OCI-LY1 (cell line): ENCODE data around the gene PGBD2.

ENCODE experiments used
- EZH2 ChIP-seq: fragments of 200-600 bp; sonication (generic), shearing (Covaris generic); IDR thresholded peaks from 2 replicates; pipeline ENCODE4 v1.8.0; 2017; ENCODE audit warnings: borderline replicate concordance, mixed run types, mild to moderate bottlenecking, antibody characterized with exemption, low read length, moderate library complexity, mixed read lengths
- TF ChIP-seq, protein P1 (sequence below): fragments of 200-600 bp; sonication (generic), shearing (Covaris generic); IDR thresholded peaks from 2 replicates; pipeline ENCODE4 v1.5.1; 2017; ENCODE audit warnings: mild to moderate bottlenecking, antibody characterized with exemption, low read length, moderate library complexity, mixed read lengths

DNA sequence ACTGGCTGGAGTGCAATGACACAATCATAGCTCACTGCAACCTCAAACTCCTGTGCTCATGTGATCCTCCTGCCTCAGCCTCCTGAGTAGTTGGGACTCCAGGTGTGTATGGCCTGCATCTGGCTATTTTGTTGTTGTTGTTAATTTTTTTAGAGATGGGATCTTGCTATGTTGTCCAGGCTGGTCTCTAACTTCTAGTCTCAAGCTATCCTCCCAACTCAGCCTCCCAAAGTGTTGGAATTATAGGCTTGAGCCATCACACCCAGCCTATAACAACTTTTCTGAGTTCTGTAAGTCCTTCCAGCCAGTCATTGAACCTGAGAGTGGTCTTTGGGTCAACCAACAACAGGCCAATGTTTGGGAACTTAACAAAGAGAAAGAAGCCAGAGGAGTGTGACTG, 11.2 kb upstream of the PGBD2 start:
- TF ChIP-seq, protein P1, sequence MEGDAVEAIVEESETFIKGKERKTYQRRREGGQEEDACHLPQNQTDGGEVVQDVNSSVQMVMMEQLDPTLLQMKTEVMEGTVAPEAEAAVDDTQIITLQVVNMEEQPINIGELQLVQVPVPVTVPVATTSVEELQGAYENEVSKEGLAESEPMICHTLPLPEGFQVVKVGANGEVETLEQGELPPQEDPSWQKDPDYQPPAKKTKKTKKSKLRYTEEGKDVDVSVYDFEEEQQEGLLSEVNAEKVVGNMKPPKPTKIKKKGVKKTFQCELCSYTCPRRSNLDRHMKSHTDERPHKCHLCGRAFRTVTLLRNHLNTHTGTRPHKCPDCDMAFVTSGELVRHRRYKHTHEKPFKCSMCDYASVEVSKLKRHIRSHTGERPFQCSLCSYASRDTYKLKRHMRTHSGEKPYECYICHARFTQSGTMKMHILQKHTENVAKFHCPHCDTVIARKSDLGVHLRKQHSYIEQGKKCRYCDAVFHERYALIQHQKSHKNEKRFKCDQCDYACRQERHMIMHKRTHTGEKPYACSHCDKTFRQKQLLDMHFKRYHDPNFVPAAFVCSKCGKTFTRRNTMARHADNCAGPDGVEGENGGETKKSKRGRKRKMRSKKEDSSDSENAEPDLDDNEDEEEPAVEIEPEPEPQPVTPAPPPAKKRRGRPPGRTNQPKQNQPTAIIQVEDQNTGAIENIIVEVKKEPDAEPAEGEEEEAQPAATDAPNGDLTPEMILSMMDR, result no peak
- no peak for TF ChIP-seq EZH2
